Measurements from ENCODE around the gene RREB1. TPM values are rescaled to one million over a fixed set of nuclear protein-coding genes. Genes with fewer than 3 reads are reported as not detected.

Gene RREB1
- total and polyA plus RNA-seq, 3 donors from 2014 or later = 30.0 to 79.2 (median 75.0) TPM

DNA sequence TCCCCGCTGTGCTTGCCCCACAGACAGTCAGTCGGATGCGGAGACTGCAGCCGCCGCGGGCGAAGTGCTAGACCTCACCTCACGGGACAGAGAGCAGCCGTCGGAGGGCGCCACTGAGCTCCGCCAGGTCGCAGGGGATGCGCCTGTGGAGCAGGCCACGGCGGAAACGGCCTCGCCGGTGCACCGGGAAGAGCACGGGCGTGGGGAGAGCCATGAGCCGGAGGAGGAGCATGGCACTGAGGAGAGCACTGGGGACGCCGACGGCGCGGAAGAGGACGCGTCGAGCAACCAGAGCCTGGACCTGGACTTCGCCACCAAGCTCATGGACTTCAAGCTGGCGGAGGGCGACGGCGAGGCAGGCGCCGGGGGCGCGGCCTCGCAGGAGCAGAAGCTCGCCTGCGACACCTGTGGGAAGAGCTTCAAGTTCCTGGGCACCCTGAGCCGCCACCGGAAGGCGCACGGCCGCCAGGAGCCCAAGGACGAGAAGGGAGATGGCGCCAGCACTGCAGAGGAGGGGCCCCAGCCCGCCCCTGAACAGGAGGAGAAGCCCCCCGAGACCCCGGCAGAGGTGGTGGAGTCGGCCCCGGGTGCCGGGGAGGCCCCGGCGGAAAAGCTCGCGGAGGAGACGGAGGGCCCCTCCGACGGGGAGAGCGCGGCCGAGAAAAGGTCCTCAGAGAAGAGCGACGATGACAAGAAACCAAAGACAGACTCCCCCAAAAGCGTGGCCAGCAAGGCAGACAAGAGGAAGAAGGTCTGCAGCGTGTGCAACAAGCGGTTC, 138.8 kb downstream of the RREB1 start:
- H3K9me3 ChIP-seq = no peaks in the 10 kb centered on the region
- TF ChIP-seq POLR2A (IDR thresholded peaks at IDR 0.05) = no peak
- TF ChIP-seq, protein P1, sequence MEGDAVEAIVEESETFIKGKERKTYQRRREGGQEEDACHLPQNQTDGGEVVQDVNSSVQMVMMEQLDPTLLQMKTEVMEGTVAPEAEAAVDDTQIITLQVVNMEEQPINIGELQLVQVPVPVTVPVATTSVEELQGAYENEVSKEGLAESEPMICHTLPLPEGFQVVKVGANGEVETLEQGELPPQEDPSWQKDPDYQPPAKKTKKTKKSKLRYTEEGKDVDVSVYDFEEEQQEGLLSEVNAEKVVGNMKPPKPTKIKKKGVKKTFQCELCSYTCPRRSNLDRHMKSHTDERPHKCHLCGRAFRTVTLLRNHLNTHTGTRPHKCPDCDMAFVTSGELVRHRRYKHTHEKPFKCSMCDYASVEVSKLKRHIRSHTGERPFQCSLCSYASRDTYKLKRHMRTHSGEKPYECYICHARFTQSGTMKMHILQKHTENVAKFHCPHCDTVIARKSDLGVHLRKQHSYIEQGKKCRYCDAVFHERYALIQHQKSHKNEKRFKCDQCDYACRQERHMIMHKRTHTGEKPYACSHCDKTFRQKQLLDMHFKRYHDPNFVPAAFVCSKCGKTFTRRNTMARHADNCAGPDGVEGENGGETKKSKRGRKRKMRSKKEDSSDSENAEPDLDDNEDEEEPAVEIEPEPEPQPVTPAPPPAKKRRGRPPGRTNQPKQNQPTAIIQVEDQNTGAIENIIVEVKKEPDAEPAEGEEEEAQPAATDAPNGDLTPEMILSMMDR (IDR thresholded peaks at IDR 0.05) = peak in 1 of 3 experiments; percentile 14
- peak; percentile 52 for DNase-seq
- peaks cover 13% of the 10 kb centered on the region for H3K4me1 ChIP-seq
- 71 to 87% methylated on average over 54 to 71 of the region's 71 CpGs for WGBS, 2 donors
- H3K27ac ChIP-seq = no peak overlapping the region
- no peaks in the 10 kb centered on the region for H3K36me3 ChIP-seq (ENCODE audit: low read depth, missing control alignments)
- H3K4me3 ChIP-seq = peak overlapping the region; percentile 27 to 40
- no peaks in the 10 kb centered on the region for H3K27me3 ChIP-seq
- intact Hi-C loops (cut with DNase I; ENCODE audit: low total_unique reads) = loop anchor here (10.0 kb wide), 1 partner anchor 522 kb away; no protein-coding TSS in a partner anchor

DNA sequence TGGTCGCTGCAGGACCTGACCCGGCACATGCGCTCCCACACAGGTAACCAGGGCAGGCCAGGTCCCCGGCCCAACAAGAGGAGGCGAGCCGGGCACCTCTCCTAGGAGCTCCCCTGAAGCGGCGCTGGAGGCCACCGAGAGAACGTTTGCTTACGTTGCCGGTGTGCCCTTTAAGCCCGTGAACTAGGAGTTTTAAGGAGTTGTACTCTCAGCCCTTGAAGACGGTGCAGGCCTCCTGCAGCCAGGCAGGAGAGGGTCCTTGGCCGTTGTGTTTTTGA, 139.4 kb downstream of the RREB1 start:
- no peaks in the 10 kb centered on the region for H3K27me3 ChIP-seq
- 76 to 89% methylated on average over 6 to 15 of the region's 15 CpGs for WGBS, 2 donors
- no peak for DNase-seq
- H3K4me3 ChIP-seq = peak overlapping the region; percentile 27 to 40
- intact Hi-C loops (cut with DNase I; ENCODE audit: low total_unique reads) = loop anchor here (10.0 kb wide), 1 partner anchor 522 kb away; no protein-coding TSS in a partner anchor
- peaks cover 13% of the 10 kb centered on the region for H3K4me1 ChIP-seq
- H3K27ac ChIP-seq = no peak overlapping the region
- H3K36me3 ChIP-seq (ENCODE audit: low read depth, missing control alignments) = no peaks in the 10 kb centered on the region
- TF ChIP-seq POLR2A (IDR thresholded peaks at IDR 0.05) = no peak
- TF ChIP-seq, protein P1 (IDR thresholded peaks at IDR 0.05) = no peak
- no peaks in the 10 kb centered on the region for H3K9me3 ChIP-seq

DNA sequence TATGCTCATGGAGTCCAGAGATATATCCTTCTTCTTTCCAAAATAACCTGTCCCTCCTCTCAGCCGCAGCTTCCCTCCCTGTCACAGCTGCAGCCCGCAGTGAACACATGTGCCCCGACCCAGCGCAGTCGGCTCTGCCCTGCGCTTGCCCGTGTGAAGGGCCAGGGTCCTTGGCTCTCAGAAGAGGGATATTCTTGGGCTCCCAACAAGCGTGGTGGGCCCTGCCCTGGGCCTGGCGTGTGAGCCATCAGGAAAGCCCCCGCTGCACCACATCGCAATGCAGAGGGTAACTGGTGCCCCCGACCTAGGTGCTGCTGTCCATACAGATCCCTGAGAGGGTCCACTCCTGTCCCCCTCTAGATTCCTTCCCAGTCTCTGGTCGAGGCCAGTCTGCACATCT, 140.1 kb downstream of the RREB1 start:
- TF ChIP-seq, protein P1 (IDR thresholded peaks at IDR 0.05) = no peak
- DNase-seq = no peak
- H3K9me3 ChIP-seq = no peaks in the 10 kb centered on the region
- WGBS, 2 donors = 47 to 76% methylated on average over 10 to 13 of the region's 13 CpGs
- intact Hi-C loops (cut with DNase I; ENCODE audit: low total_unique reads) = loop anchor here (10.0 kb wide), 1 partner anchor 523 kb away; no protein-coding TSS in a partner anchor
- no peaks in the 10 kb centered on the region for H3K27me3 ChIP-seq
- H3K27ac ChIP-seq = no peak overlapping the region
- no peak overlapping the region for H3K4me3 ChIP-seq
- H3K36me3 ChIP-seq (ENCODE audit: low read depth, missing control alignments) = no peaks in the 10 kb centered on the region
- H3K4me1 ChIP-seq = peaks cover 8% of the 10 kb centered on the region

DNA sequence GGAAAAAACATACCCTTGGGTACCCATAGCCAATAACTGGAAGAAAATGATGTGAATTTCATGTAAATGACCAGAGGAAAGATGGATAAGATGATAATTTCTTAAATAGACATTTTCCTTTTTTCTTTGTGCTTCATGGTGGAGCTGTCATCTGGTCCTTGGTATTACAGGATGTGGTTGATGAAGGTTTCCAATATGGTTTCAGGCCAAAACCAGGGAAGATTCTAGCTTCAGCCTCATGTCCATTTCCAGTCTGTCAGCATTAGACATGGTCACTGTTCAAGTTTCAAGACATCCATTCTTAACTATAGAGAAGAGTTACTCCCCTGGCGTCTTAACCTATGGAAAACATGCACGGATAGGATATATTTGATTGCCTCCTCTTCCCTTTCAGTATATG, 141.6 kb downstream of the RREB1 start:
- no peak for DNase-seq
- H3K36me3 ChIP-seq (ENCODE audit: low read depth, missing control alignments) = no peaks in the 10 kb centered on the region
- WGBS, 2 donors = 94 to 96% methylated on average over 2 of the region's 2 CpGs

More for the DNA sequence above, 141.6 kb downstream of the RREB1 start:
- H3K4me3 ChIP-seq = no peak overlapping the region
- no peaks in the 10 kb centered on the region for H3K4me1 ChIP-seq
- intact Hi-C loops (cut with DNase I; ENCODE audit: low total_unique reads) = loop anchor here (10.0 kb wide), 1 partner anchor 525 kb away; no protein-coding TSS in a partner anchor
- no peak overlapping the region for H3K27ac ChIP-seq
- H3K27me3 ChIP-seq = no peaks in the 10 kb centered on the region
- H3K9me3 ChIP-seq = no peaks in the 10 kb centered on the region
- TF ChIP-seq POLR2A (IDR thresholded peaks at IDR 0.05) = no peak
- TF ChIP-seq, protein P1 (IDR thresholded peaks at IDR 0.05) = no peak

Data from testis (tissue), 3 donors.